Measurements from ENCODE around the gene AGGF1.
"Not testable (repeated sequence)": the region's sequence is repeated elsewhere in the genome, so short reads cannot be mapped to it uniquely, and the experiment has no call there.

Gene AGGF1

GRCh38 chr5:77028631-77029375 lies 1.4 kb upstream of the AGGF1 start:
- DNase-seq: no peak

DNA sequence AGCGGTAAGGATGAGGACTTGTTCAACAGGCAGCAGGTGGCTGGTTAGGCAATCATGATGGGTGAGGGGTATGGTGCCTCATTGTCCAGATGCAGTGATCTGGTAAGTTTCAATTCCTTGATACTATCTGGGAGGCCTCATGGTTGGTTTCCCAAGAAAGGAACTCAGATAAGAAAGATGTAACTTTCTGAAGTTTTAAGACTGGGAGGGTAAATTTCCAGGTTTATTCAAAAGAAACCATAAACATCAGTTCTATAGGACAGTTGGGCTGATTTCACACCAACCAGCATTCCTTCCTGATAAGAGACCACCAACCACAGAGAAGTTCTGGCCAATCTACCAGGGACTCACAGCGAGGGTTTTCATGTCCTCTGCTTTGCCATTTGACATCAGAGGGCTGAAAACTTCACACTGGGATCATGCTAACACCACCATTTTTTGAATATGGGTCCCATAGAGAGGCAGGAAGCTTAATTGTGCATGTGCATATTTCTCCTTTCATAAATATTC lies 773 bp upstream of the AGGF1 start:
- DNase-seq: no peak

DNA sequence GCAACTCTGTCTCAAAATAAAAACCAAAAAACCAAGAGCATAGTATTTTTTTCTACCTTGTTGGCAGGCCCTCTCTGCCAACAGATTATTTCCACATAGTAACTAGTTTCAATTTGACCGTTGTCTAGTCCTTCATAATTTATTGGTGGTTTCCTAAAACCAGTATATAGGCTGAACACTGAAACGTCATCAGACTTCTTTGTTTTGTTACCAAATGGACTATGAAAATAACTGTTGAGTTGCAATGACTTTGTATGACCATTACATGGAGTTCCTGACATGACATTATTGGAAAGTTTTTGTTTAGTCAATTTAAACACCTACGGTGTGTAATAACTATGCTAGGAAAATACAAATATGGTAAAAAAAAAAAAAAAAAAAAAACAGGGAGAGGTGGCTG lies 1.7 kb downstream of the AGGF1 start:
- no peak for DNase-seq

GRCh38 chr5:77032635-77033034 lies 2.4 kb downstream of the AGGF1 start:
- no peak for DNase-seq

- DNase-seq: no peak
These were observed 3.1 kb downstream of the AGGF1 start for GRCh38 chr5:77033338-77033737.

DNA sequence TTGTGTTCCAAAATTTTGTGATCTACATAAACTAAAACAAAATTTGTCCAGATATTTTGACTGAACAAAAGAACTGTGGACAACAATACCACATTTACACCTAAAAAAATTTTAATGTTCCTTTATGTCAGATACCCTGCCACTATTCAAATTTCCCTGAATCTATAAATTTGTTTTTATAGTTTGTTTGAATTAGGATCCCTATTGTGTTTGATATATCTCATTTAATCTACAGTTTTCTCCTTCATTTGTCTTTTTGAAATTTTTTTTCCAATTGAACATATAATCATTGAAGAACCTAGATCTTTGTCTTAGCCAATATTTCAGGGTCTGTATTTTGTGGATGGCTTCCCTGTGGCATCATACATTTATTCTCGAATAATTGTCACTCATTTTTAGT lies 5.7 kb downstream of the AGGF1 start:
- DNase-seq: no peak

DNA sequence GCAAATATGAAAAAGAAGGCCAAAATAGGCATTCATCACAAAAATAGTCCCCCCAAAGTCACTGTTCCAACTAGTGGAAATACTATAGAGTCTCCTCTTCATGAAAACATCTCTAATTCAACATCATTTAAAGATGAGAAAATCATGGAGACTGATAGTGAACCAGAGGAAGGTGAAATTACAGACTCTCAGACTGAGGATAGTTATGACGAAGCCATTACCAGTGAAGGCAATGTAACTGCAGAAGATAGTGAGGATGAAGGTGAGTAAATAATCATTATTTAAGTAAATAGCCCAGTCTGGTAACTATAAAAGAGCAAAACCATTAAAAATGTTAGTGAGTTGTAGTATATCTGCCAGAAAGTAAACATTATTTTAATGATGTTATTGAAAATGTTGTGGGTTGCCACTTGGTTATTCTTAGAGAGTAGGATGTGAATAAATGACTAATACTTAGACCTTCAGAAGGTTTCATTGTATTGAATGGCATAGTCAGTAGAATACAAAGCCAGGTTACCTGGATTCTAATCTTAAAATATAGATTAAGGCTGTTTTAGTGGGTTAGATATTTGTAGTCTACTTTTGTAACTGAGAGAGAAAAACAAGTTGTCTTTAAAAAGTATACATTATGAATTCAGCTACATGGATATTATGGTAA lies 16.3 kb downstream of the AGGF1 start:
- DNase-seq: no peak

DNA sequence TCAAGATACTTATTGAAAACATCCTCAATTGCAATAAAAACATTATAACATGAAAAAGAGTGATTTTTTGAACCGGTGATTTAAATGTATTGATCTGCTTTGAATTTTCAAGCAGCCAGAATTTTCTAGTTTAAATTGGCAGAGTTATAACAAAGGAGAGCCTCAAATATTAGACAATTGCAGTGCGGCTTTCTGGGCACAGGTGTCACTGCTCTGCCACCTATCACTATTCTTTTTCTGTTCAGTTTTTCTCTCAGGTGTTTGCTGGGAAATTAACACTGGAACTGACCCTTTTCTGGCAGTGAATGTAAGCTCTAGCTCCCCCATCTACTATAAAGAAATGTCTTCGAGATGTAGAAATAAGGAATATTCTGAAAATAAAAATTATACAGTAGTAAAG lies 33.8 kb downstream of the AGGF1 start:
- DNase-seq: no peak

DNA sequence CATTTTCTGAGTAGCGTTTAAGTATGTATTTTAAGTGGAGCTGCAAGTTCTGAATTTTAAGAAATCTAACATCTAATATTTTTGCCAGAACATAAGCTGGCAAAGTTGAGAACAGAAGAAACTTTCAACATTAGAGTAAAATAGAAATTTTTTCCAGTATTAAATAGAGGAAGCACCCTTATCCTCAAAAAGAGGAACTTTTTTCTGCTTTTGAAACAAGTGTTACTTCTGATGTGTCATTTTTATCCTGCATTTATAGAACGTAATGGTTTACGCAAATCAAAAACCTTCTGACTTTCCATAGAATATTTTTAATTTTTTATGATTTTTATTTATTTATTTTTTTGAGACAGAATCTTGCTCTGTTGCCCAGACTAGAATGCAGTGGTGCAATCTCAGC lies 35.1 kb downstream of the AGGF1 start:
- DNase-seq: no peak

- no peak for DNase-seq
These were observed 36.0 kb downstream of the AGGF1 start for GRCh38 chr5:77066184-77066583.

DNA sequence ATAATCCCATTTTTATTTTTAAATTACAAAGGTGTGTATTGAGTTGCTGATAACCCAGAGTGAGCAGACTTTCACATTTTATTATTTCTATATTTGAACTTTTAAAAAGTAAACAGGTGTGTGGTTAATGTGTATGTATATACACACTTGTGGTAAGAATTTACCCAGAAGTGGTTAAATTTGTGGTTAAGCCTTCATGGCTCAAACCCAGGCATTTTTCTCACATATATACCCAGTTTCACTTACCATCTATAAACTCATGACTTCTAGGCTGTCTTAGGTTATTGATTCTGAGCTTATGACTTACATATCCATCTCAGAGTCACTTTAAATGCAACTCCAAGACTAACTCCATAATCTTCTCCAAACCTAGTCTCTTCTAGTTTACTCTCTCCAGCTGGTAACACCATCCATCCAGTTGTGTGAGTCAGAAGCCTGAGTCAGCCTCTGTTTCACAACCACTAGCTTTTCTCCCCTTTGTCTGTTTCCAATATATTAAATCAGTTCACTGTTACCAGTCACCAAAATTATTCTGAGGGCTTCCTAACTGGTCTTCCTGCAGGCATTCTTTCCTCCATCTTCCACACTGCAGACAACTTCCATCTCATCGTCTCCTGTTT lies 36.7 kb downstream of the AGGF1 start:
- DNase-seq: peak; percentile 73

DNA sequence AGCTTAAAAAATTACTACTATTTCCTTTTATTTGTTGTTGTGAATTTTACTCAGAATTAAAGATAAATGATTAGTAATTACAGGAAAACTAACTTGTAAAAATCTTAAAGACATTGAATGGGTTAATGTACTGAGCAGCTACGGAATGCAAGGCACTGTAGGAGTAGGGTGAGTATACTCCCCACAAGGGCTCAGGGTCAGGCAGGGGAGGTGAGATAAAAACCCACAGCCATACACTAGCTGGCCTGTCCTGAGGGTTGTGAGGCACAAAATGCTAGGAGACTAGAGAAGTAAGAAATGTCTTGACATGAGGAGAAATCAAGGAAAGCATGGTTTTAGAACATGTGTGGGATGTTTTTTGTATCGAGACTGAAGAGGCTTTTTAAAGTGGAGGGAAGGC lies 43.5 kb downstream of the AGGF1 start:
- no peak for DNase-seq

GRCh38 chr5:77074745-77075144 lies 44.5 kb downstream of the AGGF1 start:
- DNase-seq: no peak

- DNase-seq: peak; percentile 60
These were observed 47.0 kb downstream of the AGGF1 start for GRCh38 chr5:77076961-77077828.

DNA sequence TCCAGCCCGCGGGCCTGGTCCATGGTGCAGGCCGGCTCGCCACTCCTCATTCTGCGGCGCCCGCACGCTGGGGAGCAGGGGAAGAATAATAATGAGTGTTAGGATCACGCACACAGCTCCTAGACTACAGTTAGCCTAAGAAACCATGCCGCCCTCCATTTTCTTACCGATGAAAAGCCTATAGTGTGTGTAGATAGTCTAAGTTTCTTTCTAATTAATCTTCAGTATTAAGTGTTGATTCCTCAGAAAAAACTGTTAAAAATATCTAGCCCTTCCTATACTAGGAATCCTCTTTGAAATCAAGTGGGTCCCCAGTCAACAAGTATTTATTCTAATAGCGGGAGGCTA lies 47.6 kb downstream of the AGGF1 start:
- DNase-seq: no peak

DNA sequence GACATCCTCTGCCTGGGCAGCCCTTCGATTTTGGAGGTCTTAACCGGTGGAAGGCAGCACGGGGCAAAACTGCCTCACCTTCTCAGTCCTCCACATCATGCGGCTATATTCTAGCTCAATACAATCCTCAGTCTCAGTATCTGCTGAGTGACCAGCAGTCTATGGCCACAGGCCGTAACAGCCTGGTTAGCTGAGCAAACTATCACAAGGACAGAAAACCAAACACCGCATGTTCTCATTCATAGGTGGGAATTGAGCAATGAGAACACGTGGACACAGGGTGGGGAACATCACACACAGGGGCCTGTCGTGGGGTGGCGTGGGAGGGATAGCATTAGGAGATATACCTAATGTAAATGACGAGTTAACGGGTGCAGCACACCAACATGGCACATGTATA lies 50.3 kb downstream of the AGGF1 start:
- not testable (repeated sequence) for DNase-seq

- DNase-seq: no peak
These were observed 50.7 kb downstream of the AGGF1 start for GRCh38 chr5:77080905-77081304.

DNA sequence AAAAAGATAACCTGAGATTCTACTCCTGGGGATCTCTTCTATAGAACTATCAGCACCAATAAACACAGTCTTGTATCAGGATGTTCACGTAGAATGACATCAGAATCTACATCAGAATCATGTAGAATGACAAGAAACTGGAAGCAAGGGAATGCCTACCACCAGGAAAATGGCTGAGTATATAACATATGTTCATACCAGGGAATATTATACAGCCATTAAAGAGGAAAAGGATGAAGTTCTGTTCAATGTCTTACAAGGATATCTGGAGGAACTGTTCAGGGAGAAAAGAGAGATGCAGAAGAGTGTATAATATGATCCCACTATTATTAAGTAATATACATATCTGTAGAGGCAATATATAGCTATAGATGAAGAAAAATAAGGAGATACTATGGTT lies 52.1 kb downstream of the AGGF1 start:
- no peak for DNase-seq

GRCh38 chr5:77083088-77083487 lies 52.9 kb downstream of the AGGF1 start:
- no peak for DNase-seq

DNA sequence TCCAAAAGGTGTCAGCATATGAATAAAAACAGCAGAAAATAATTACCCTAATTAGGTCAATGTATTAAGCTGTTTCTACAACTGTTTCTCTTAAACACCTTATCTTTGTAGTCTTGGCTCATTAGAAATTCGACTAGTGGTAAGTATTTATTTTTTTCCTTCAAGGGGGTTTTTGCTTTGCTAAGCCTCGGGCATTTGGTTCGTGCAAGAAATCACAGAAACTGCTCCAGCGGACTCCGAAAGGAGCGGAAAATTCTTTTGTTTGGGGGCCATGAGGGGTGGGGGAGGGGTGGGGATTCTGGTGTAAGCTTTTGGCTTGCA lies 56.1 kb downstream of the AGGF1 start:
- no peak for DNase-seq

DNA sequence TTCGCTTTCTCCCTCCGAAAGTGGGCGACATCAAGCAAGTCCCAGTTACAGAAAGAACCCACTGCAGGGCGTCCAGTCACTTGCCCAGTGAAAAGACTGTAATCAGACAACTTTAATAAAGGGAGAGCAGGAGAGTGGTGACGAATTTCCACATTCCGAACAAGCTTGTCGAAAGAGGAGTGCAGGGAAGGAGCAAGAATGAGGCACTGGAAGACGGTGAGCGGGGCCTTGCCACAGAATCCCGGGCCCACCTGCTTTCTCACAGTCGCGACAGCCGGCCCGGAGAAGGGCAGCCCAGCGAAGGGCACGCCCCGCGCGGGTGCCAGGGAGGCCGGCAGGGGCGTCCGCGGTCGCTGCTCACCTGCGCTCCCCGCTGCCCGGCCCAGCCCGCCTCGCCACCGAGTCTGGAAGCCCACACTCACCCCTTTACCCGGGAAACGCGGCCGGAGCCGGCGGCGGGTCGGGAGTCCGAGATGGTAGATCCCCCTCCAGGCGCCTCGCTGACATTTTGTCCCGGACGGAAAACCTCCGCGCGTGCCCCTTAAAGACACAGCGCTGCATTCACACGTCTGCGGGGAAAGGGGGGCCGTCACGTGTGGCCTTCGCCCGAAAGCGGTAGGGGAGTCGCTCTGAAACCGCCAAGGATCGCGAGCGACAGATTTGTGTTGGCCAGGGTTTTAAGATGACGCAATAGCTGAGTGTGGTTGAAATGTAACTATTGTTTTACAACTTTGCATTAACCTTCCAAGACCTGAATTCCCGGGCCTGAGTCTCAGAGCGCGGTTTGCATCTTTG lies 56.7 kb downstream of the AGGF1 start, which contains the start of gene ZBED3:
ZBED3 (minus strand) TSS at position 597 of the 795 bp plus-strand sequence. CDS start 9,407 bp downstream, outside the sequence.
- peak; percentile 89 for DNase-seq

All from fibroblast of skin of scalp (primary cell).